K562 (cell line): ENCODE data around the gene PET100. TPM values are rescaled to one million over a fixed set of nuclear protein-coding genes. Genes with fewer than 3 reads are reported as not detected.

Experiments used
- ARID2 ChIP-seq: fragments of 450-650 bp; IDR thresholded peaks from 2 replicates; pipeline ENCODE4 v1.6.1; 2017; ENCODE audit warnings: antibody characterized with exemption, mild to moderate bottlenecking
- CAMTA2 ChIP-seq: fragments of 250-450 bp; sonication (Bioruptor Pico); conservative IDR thresholded peaks from 2 replicates; pipeline ENCODE4 v1.5.1; 2022
- KLF1 ChIP-seq: fragments of 450-650 bp; IDR thresholded peaks from 2 replicates; pipeline ENCODE4 v1.6.1; 2016; ENCODE audit warnings: missing genetic modification characterization, missing compliant biosample characterization
- MTA1 ChIP-seq: fragments of 450-650 bp; IDR thresholded peaks from 2 replicates; pipeline ENCODE4 v1.6.1; 2017; ENCODE audit warnings: borderline replicate concordance
- TEAD2 ChIP-seq: fragments of 450-650 bp; IDR thresholded peaks from 2 replicates; pipeline ENCODE4 v1.6.1; 2016; ENCODE audit warnings: missing genetic modification characterization, control low read depth, missing compliant biosample characterization
- TFAM ChIP-seq: fragments of 250-450 bp; sonication (Bioruptor Pico); conservative IDR thresholded peaks from 2 replicates; pipeline ENCODE4 v1.5.0; 2021; ENCODE audit warnings: mild to moderate bottlenecking, moderate library complexity
- ZNF318 ChIP-seq, 2 experiments: fragments of 450-650 bp; IDR thresholded peaks; 2 replicates each; pipeline ENCODE4 v1.6.1; 2016; ENCODE audit warnings: mild to moderate bottlenecking in 2 of 2, borderline replicate concordance in 1 of 2, low read depth in 1 of 2, moderate library complexity in 1 of 2
- ZNF347 ChIP-seq: fragments of 450-650 bp; formaldehyde crosslinking; IDR thresholded peaks from 2 replicates; pipeline ENCODE4 v1.4.0; 2020; ENCODE audit warnings: low read depth, mild to moderate bottlenecking, moderate library complexity
- ZNF512 ChIP-seq: IDR thresholded peaks from 2 replicates; pipeline ENCODE4 v1.6.1; 2016; ENCODE audit warnings: missing genetic modification characterization, missing compliant biosample characterization
- polyA plus RNA-seq, 8 experiments: library from polyadenylated mRNA; depleted of rRNA in 4 of 8; stranded (reverse) in 5 of 8; unstranded in 3 of 8; fragments of >200 nt; fragmentation: Nextera tagmentation in 2 of 8; fragmentation: Illumina TruSeq in 1 of 8; extraction: Ambion mirVana in 2 of 8; extraction: Trizol in 1 of 8; gene quantifications; 2 replicates each; pipeline versions ENCODE4 v1.2.1 to v1.2.3, GENCODE V29; 2011 to 2014; ENCODE audit warnings: inconsistent platforms in 1 of 8, missing spikeins in 1 of 8
- total RNA-seq, 7 experiments: library from RNA; depleted of rRNA in 6 of 7; stranded (reverse); fragments of >200 nt in 6 of 7; fragmentation: Illumina TruSeq in 2 of 7; extraction: Trizol in 2 of 7; gene quantifications; 2 replicates each; pipeline versions ENCODE4 v1.2.1 to v1.2.3, GENCODE V29; 2011 to 2021; ENCODE audit warnings: low replicate concordance in 1 of 7
- TF ChIP-seq, protein P1 (sequence below): fragments of 450-650 bp; IDR thresholded peaks from 2 replicates; pipeline ENCODE4 v1.6.1; 2014; ENCODE audit warnings: low read depth, mild to moderate bottlenecking, moderate library complexity, borderline replicate concordance
- TF ChIP-seq, protein P2 (sequence below), 2 experiments: IDR thresholded peaks; 2 replicates each; pipeline ENCODE4 v1.6.1; 2011; ENCODE audit warnings: borderline replicate concordance in 1 of 2, control low read depth in 1 of 2, low read depth in 1 of 2, low read length in 1 of 2, mild to moderate bottlenecking in 1 of 2, mixed read lengths in 1 of 2, moderate library complexity in 1 of 2; ENCODE audit not compliant: insufficient read depth in 1 of 2, insufficient read length in 1 of 2, poor library complexity in 1 of 2, severe bottlenecking in 1 of 2; ENCODE audit errors: extremely low read depth in 1 of 2
- TF ChIP-seq, protein P3 (sequence below): sonication (generic); formaldehyde crosslinking; IDR thresholded peaks from 2 replicates; pipeline ENCODE4 v1.8.0; 2022; ENCODE audit warnings: missing genetic modification reagents, mild to moderate bottlenecking, borderline replicate concordance

PET100 gene
- total and polyA plus RNA-seq, 9 of the 15 experiments (the other 6 are each of a cell fraction or from before 2014, with no cell fraction given), result 62.3 to 351 (median 98.3) TPM

DNA sequence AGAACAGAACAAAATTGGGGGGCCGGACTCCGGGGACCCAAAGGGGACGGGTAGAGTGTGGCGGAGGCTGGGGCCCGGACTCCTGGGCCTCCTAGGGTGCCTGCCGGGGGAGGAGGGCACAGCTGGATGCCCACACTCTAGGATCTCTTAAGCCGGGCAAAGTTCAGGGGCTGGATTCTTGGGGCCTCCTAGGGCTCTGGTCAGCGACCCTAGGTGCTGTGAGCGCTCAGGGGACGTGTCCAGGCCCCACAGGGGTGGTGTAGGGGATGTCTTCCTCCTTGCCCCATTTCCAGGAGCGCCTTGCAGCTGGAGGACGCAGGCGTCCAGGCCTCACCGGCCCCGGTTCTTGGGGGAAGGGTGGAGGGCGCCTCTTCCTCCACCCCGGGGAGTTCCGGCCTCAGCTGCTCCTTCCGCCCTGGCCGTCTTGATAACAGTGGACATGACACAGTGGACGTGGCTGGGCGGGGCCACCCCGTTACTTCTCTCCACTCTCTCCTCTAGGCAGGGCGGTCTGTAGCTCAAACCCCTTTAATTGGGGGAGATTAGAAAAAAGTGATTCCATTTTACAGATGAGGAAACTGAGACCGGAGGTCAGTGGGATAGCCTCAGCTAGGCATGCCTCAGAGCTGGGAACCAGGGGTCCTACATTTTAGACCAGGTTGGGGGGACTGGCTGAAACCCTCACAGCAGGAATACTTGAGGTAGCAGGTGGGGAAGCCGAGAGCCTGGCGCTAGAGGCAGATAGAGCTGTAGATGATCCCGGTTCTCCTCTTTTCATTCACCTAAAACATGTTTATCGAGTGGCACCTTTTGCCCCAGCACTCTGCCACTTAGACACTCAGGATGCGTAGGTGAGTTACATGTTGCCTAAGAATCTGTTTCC lies 8.0 kb downstream of the PET100 start (continued):
- TF ChIP-seq, protein P1, sequence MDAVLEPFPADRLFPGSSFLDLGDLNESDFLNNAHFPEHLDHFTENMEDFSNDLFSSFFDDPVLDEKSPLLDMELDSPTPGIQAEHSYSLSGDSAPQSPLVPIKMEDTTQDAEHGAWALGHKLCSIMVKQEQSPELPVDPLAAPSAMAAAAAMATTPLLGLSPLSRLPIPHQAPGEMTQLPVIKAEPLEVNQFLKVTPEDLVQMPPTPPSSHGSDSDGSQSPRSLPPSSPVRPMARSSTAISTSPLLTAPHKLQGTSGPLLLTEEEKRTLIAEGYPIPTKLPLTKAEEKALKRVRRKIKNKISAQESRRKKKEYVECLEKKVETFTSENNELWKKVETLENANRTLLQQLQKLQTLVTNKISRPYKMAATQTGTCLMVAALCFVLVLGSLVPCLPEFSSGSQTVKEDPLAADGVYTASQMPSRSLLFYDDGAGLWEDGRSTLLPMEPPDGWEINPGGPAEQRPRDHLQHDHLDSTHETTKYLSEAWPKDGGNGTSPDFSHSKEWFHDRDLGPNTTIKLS, result peak; percentile 96
- TF ChIP-seq MTA1 (no peak), KLF1 (tag) (0 out of 2 replicates have a peak, but pooled peaks have one; percentile 27), TFAM (CRISPR knock-in tag) (no peak), ZNF347 (CRISPR knock-in tag) (no peak), ZNF512 (no peak), ARID2 (no peak), ZNF318 (IDR thresholded peaks at IDR 0.05; ENCODE audit: borderline replicate concordance in 1 of 2, low read depth in 1 of 2) (no peak), TEAD2 (no peak), CAMTA2 (CRISPR knock-in tag) (no peak)
- TF ChIP-seq, protein P2, sequence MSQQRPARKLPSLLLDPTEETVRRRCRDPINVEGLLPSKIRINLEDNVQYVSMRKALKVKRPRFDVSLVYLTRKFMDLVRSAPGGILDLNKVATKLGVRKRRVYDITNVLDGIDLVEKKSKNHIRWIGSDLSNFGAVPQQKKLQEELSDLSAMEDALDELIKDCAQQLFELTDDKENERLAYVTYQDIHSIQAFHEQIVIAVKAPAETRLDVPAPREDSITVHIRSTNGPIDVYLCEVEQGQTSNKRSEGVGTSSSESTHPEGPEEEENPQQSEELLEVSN (IDR thresholded peaks at IDR 0.05; ENCODE audit: borderline replicate concordance in 1 of 2, extremely low read depth in 1 of 2, insufficient read depth in 1 of 2, insufficient read length in 1 of 2, low read depth in 1 of 2, low read length in 1 of 2, poor library complexity in 1 of 2, severe bottlenecking in 1 of 2), result no peak
- TF ChIP-seq, protein P3, sequence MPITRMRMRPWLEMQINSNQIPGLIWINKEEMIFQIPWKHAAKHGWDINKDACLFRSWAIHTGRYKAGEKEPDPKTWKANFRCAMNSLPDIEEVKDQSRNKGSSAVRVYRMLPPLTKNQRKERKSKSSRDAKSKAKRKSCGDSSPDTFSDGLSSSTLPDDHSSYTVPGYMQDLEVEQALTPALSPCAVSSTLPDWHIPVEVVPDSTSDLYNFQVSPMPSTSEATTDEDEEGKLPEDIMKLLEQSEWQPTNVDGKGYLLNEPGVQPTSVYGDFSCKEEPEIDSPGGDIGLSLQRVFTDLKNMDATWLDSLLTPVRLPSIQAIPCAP (CRISPR knock-in tag), result no peak
